Measurements from ENCODE around the gene MAGT1. TPM values are rescaled to one million over a fixed set of nuclear protein-coding genes. Genes with fewer than 3 reads are reported as not detected.

MAGT1 gene
- total RNA-seq, 1 experiment from 2014 or later, result 37.1 TPM

GRCh38 chrX:77899081-77899828 lies 4.0 kb upstream of the MAGT1 start, which contains the start of gene COX7B:
COX7B (plus strand) TSS chrX:77899468; CDS start chrX:77899554, 86 bp downstream.
- TF ChIP-seq TCF7 (CRISPR knock-in tag; IDR thresholded peaks at IDR 0.05; ENCODE audit: low read depth) (no peak), SP1 (CRISPR knock-in tag; conservative IDR thresholded peaks at IDR 0.05) (0 out of 2 replicates have a peak, but pooled peaks have one; percentile 15)
- peak; percentile 73 for ATAC-seq
- H3K27ac Mint-ChIP-seq, result peak within 1 kb of the TSS; percentile 99
- POLR2A ChIA-PET, result interaction anchor here (0.9 to 2.4 kb wide), 4 partner anchors 11 to 452 kb away, joined by 3 to 13 read pairs (median 6); partner anchors contain the start of genes ATP7A and FGF16
- CTCF ChIA-PET, result interaction anchor here (1.0 to 1.5 kb wide), 8 partner anchors 11 to 1621 kb away, joined by 3 to 5 read pairs (median 4); partner anchors contain the start of gene ATP7A
- peak; percentile 46 for DNase-seq (ENCODE audit: low spot score)
- peaks cover 30% of the 10 kb centered on the region for H3K36me3 Mint-ChIP-seq
- peaks cover 7% of the 10 kb centered on the region for H3K4me1 Mint-ChIP-seq
- H3K9me3 Mint-ChIP-seq, result no peaks in the 10 kb centered on the region
- H3K27me3 Mint-ChIP-seq (ENCODE audit: low read depth), result no peaks in the 10 kb centered on the region
- H3K4me3 Mint-ChIP-seq, result peak within 1 kb of the TSS; percentile 98

- TF ChIP-seq CTCF (IDR thresholded peaks at IDR 0.05), result no peak
- TF ChIP-seq, protein P1, sequence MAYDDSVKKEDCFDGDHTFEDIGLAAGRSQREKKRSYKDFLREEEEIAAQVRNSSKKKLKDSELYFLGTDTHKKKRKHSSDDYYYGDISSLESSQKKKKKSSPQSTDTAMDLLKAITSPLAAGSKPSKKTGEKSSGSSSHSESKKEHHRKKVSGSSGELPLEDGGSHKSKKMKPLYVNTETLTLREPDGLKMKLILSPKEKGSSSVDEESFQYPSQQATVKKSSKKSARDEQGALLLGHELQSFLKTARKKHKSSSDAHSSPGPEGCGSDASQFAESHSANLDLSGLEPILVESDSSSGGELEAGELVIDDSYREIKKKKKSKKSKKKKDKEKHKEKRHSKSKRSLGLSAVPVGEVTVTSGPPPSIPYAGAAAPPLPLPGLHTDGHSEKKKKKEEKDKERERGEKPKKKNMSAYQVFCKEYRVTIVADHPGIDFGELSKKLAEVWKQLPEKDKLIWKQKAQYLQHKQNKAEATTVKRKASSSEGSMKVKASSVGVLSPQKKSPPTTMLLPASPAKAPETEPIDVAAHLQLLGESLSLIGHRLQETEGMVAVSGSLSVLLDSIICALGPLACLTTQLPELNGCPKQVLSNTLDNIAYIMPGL (CRISPR knock-in tag; IDR thresholded peaks at IDR 0.05), result no peak
- TF ChIP-seq NR3C1 (CRISPR knock-in tag; conservative IDR thresholded peaks at IDR 0.05; ENCODE audit: low read depth), result no peak
- TF ChIP-seq, protein P2, sequence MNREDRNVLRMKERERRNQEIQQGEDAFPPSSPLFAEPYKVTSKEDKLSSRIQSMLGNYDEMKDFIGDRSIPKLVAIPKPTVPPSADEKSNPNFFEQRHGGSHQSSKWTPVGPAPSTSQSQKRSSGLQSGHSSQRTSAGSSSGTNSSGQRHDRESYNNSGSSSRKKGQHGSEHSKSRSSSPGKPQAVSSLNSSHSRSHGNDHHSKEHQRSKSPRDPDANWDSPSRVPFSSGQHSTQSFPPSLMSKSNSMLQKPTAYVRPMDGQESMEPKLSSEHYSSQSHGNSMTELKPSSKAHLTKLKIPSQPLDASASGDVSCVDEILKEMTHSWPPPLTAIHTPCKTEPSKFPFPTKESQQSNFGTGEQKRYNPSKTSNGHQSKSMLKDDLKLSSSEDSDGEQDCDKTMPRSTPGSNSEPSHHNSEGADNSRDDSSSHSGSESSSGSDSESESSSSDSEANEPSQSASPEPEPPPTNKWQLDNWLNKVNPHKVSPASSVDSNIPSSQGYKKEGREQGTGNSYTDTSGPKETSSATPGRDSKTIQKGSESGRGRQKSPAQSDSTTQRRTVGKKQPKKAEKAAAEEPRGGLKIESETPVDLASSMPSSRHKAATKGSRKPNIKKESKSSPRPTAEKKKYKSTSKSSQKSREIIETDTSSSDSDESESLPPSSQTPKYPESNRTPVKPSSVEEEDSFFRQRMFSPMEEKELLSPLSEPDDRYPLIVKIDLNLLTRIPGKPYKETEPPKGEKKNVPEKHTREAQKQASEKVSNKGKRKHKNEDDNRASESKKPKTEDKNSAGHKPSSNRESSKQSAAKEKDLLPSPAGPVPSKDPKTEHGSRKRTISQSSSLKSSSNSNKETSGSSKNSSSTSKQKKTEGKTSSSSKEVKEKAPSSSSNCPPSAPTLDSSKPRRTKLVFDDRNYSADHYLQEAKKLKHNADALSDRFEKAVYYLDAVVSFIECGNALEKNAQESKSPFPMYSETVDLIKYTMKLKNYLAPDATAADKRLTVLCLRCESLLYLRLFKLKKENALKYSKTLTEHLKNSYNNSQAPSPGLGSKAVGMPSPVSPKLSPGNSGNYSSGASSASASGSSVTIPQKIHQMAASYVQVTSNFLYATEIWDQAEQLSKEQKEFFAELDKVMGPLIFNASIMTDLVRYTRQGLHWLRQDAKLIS (CRISPR knock-in tag; IDR thresholded peaks at IDR 0.05; ENCODE audit: borderline replicate concordance), result no peak
- no peak for TF ChIP-seq PRRX2 (CRISPR knock-in tag; IDR thresholded peaks at IDR 0.05)
- TF ChIP-seq, protein P3, sequence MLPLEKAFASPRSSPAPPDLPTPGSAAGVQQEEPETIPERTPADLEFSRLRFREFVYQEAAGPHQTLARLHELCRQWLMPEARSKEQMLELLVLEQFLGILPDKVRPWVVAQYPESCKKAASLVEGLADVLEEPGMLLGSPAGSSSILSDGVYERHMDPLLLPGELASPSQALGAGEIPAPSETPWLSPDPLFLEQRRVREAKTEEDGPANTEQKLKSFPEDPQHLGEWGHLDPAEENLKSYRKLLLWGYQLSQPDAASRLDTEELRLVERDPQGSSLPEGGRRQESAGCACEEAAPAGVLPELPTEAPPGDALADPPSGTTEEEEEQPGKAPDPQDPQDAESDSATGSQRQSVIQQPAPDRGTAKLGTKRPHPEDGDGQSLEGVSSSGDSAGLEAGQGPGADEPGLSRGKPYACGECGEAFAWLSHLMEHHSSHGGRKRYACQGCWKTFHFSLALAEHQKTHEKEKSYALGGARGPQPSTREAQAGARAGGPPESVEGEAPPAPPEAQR (CRISPR knock-in tag; IDR thresholded peaks at IDR 0.05), result no peak
- no peak for TF ChIP-seq NFE2L1 (CRISPR knock-in tag; IDR thresholded peaks at IDR 0.05)
- no peak for TF ChIP-seq ZNF219 (CRISPR knock-in tag; IDR thresholded peaks at IDR 0.05; ENCODE audit: borderline replicate concordance)
- TF ChIP-seq STAT6 (CRISPR knock-in tag; conservative IDR thresholded peaks at IDR 0.05; ENCODE audit: low read depth), result no peak
- TF ChIP-seq ZNF317 (CRISPR knock-in tag; IDR thresholded peaks at IDR 0.05; ENCODE audit: borderline replicate concordance, low read depth), result no peak
- TF ChIP-seq, protein P4, sequence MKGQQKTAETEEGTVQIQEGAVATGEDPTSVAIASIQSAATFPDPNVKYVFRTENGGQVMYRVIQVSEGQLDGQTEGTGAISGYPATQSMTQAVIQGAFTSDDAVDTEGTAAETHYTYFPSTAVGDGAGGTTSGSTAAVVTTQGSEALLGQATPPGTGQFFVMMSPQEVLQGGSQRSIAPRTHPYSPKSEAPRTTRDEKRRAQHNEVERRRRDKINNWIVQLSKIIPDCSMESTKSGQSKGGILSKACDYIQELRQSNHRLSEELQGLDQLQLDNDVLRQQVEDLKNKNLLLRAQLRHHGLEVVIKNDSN (CRISPR knock-in tag; IDR thresholded peaks at IDR 0.05), result no peak
- no peak for TF ChIP-seq NFYB (CRISPR knock-in tag; conservative IDR thresholded peaks at IDR 0.05; ENCODE audit: low read depth)
- TF ChIP-seq RELA (CRISPR knock-in tag; IDR thresholded peaks at IDR 0.05; ENCODE audit: borderline replicate concordance), result no peak
- DNase-seq (ENCODE audit: low spot score) (no peak), ATAC-seq (no peak)
- H3K9me3 Mint-ChIP-seq, result no peaks in the 10 kb centered on the region
- CTCF ChIA-PET, result no interaction called here
- peaks cover 8% of the 10 kb centered on the region for H3K36me3 Mint-ChIP-seq
- H3K27ac Mint-ChIP-seq, result no peak overlapping the region
- no peaks in the 10 kb centered on the region for H3K4me1 Mint-ChIP-seq
- H3K4me3 Mint-ChIP-seq, result peak overlapping the region; percentile 14; the same call in 1 of the 2 replicates
- H3K27me3 Mint-ChIP-seq (ENCODE audit: low read depth), result no peaks in the 10 kb centered on the region
- POLR2A ChIA-PET, result no interaction called here
Measured at GRCh38 chrX:77893713-77894112, 1.5 kb downstream of the MAGT1 start.

Data from WTC11 (cell line).